ENCODE results near the gene DUSP14. TPM values are rescaled to one million over a fixed set of nuclear protein-coding genes. Genes with fewer than 3 reads are reported as not detected.
"Not testable (repeated sequence)": the region's sequence is repeated elsewhere in the genome, so short reads cannot be mapped to it uniquely, and the experiment has no call there.

Gene DUSP14
- total and polyA plus RNA-seq, 2 experiments from 2014 or later, result 36.7 to 38.7 TPM

- no peak overlapping the region for H3K4me2 ChIP-seq
- no peak overlapping the region for H2AFZ ChIP-seq
- H3K79me2 ChIP-seq (replicated peaks; ENCODE audit: insufficient read depth), result peaks cover 15% of the 10 kb centered on the region
- DNase-seq (ENCODE audit: low spot score), result no peak
- 0 out of 2 replicates have a peak, but pooled peaks cover 2% of the 10 kb centered on the region for H4K20me1 ChIP-seq (replicated peaks; ENCODE audit: insufficient read depth)
- peaks cover 21% of the 10 kb centered on the region; the same call in 1 of the 2 replicates for H3F3A ChIP-seq (replicated peaks; ENCODE audit: low read depth)
- H3K27me3 ChIP-seq (ENCODE audit: insufficient read depth), result no peaks in the 10 kb centered on the region
- no peak overlapping the region for H3K27ac ChIP-seq (ENCODE audit: low read depth)
- no peaks in the 10 kb centered on the region for H3K9me3 Mint-ChIP-seq
- no peak overlapping the region for H3K27ac Mint-ChIP-seq
- TF ChIP-seq REST (IDR thresholded peaks at IDR 0.05; ENCODE audit: unreplicated experiment) (no peak), CREB1 (CRISPR knock-in tag; IDR thresholded peaks at IDR 0.05; ENCODE audit: low read depth) (no peak), ZNF331 (CRISPR knock-in tag; IDR thresholded peaks at IDR 0.05; ENCODE audit: low read depth) (no peak), NANOG (IDR thresholded peaks at IDR 0.05; ENCODE audit: borderline replicate concordance) (no peak), JUNB (IDR thresholded peaks at IDR 0.05; ENCODE audit: unreplicated experiment) (no peak), ZNF462 (CRISPR knock-in tag; IDR thresholded peaks at IDR 0.05) (no peak)
- peaks cover 5% of the 10 kb centered on the region; the same call in 1 of the 2 replicates for H3K4me1 ChIP-seq (ENCODE audit: insufficient read depth)
- peaks cover 17% of the 10 kb centered on the region for H3K36me3 Mint-ChIP-seq (ENCODE audit: low read depth)
- no peak for ATAC-seq
- no peak overlapping the region for H3K4me3 Mint-ChIP-seq
- no peaks in the 10 kb centered on the region for H3K9me2 ChIP-seq (ENCODE audit: insufficient read depth)
- peaks cover 7% of the 10 kb centered on the region; the same call in 1 of the 2 replicates for H3K36me3 ChIP-seq (ENCODE audit: insufficient read depth)
- peaks cover 11% of the 10 kb centered on the region for H3K4me1 Mint-ChIP-seq
- H3K27me3 Mint-ChIP-seq (ENCODE audit: insufficient read depth, low read depth, poor library complexity), result no peaks in the 10 kb centered on the region
- no peak overlapping the region for H3K4me3 ChIP-seq
Measured at GRCh38 chr17:37510056-37510455, 20.4 kb downstream of the DUSP14 start.

- peaks cover 19% of the 10 kb centered on the region; the same call in 1 of the 2 replicates for H3F3A ChIP-seq (replicated peaks; ENCODE audit: low read depth)
- ATAC-seq; DNase-seq (ENCODE audit: low spot score); H3K4me3 Mint-ChIP-seq; H3K4me1 ChIP-seq (ENCODE audit: insufficient read depth); H3K36me3 ChIP-seq (ENCODE audit: insufficient read depth); H3K9me2 ChIP-seq (ENCODE audit: insufficient read depth); H3K27ac Mint-ChIP-seq; H3K4me3 ChIP-seq; H3K4me1 Mint-ChIP-seq; H3K27me3 ChIP-seq (ENCODE audit: insufficient read depth); H3K27ac ChIP-seq (ENCODE audit: low read depth); H3K4me2 ChIP-seq; H4K20me1 ChIP-seq (replicated peaks; ENCODE audit: insufficient read depth); H2AFZ ChIP-seq; H3K9me3 Mint-ChIP-seq; H3K27me3 Mint-ChIP-seq (ENCODE audit: insufficient read depth, low read depth, poor library complexity): not testable (repeated sequence)
- peaks cover 17% of the 10 kb centered on the region for H3K36me3 Mint-ChIP-seq (ENCODE audit: low read depth)
- H3K79me2 ChIP-seq (replicated peaks; ENCODE audit: insufficient read depth), result peaks cover 15% of the 10 kb centered on the region
Measured at GRCh38 chr17:37511642-37512041, 22.0 kb downstream of the DUSP14 start.

Measured in GM23338 (cell line).